ENCODE data around the gene PIANP. TPM values are rescaled to one million over a fixed set of nuclear protein-coding genes. Genes with fewer than 3 reads are reported as not detected.

Gene PIANP
- total RNA-seq, 1 experiment from 2014 or later = 0.13 TPM

DNA sequence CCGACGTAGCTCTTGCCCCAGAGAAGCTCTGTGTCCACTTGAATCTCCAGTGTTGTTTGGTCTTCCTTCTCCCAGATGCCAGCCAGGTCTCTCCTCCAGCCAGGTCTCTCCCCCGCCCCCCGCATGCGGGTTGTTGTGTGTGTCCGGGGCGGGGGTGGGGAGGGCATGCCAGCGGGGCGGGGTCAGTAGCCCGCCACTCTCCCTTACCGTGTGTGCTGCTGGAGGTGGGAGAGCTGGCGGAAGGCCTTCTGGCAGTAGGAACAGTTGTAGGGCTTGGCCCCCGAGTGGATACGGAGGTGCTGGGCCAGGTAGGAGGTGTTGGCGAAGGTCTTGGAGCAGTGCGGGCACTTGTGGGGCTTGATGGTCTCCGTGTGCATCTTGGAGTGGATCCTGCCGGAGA lies 28.5 kb downstream of the PIANP start:
- no peaks in the 10 kb centered on the region for H3K9me3 ChIP-seq (ENCODE audit: control insufficient read depth, insufficient read depth, low read depth, low read length)

GRCh38 chr12:6667559-6668210 lies 32.9 kb downstream of the PIANP start:
- H3K4me1 ChIP-seq (ENCODE audit: control insufficient read depth, insufficient read depth, low read length) = no peaks in the 10 kb centered on the region
- POLR2A ChIA-PET = no interaction called here
- no peak overlapping the region for H3K27ac ChIP-seq (ENCODE audit: low read length)
- DNase-seq (ENCODE audit: low read depth, low spot score) = no peak
- no TSS peak for BruUV-seq (replicated peaks)
- intact Hi-C loops (cut with micrococcal nuclease; ENCODE audit: unreplicated experiment) (no loop called here), in situ Hi-C loops (cut with HindIII; ENCODE audit: low pct_unique_long_range_greater_than_20kb, low sequenced_read_pairs) (no loop called here)
- peaks cover 21% of the 10 kb centered on the region for H3K36me3 ChIP-seq (ENCODE audit: control insufficient read depth, insufficient read depth, low read length)
- no peak for ATAC-seq
- H3K9me3 ChIP-seq (ENCODE audit: control insufficient read depth, insufficient read depth, low read depth, low read length) = no peaks in the 10 kb centered on the region
- TF ChIP-seq REST (IDR thresholded peaks at IDR 0.05; ENCODE audit: insufficient read depth in 1 of 2, low read depth in 2 of 2, low read length in 1 of 2) (no peak), SIN3A (IDR thresholded peaks at IDR 0.05; ENCODE audit: borderline replicate concordance, insufficient read depth, low read depth, low read length) (no peak)
- no peaks in the 10 kb centered on the region for H3K27me3 ChIP-seq (ENCODE audit: control insufficient read depth, insufficient read depth, low read length)
- H3K4me3 ChIP-seq (ENCODE audit: low read depth in 2 of 2, low read length in 2 of 2) = no peak overlapping the region
- CTCF ChIA-PET = no interaction called here

More for the DNA sequence above, 28.5 kb downstream of the PIANP start:
- ChIA-PET CTCF (no interaction called here), POLR2A (interaction anchor here (0.5 kb wide), 2 partner anchors 11 to 17 kb away, joined by 5 to 14 read pairs; partner anchors contain the start of gene ZNF384)
- in situ Hi-C loops (cut with HindIII; ENCODE audit: low pct_unique_long_range_greater_than_20kb, low sequenced_read_pairs) = no loop called here
- Histone ChIP-seq H3K36me3 (ENCODE audit: control insufficient read depth, insufficient read depth, low read length) (peaks cover 28% of the 10 kb centered on the region), H3K27ac (ENCODE audit: low read length) (no peak overlapping the region), H3K27me3 (ENCODE audit: control insufficient read depth, insufficient read depth, low read length) (no peaks in the 10 kb centered on the region), H3K4me1 (ENCODE audit: control insufficient read depth, insufficient read depth, low read length) (no peaks in the 10 kb centered on the region), H3K4me3 (ENCODE audit: low read depth in 2 of 2, low read length in 2 of 2) (no peak overlapping the region)
- TF ChIP-seq, protein P1, sequence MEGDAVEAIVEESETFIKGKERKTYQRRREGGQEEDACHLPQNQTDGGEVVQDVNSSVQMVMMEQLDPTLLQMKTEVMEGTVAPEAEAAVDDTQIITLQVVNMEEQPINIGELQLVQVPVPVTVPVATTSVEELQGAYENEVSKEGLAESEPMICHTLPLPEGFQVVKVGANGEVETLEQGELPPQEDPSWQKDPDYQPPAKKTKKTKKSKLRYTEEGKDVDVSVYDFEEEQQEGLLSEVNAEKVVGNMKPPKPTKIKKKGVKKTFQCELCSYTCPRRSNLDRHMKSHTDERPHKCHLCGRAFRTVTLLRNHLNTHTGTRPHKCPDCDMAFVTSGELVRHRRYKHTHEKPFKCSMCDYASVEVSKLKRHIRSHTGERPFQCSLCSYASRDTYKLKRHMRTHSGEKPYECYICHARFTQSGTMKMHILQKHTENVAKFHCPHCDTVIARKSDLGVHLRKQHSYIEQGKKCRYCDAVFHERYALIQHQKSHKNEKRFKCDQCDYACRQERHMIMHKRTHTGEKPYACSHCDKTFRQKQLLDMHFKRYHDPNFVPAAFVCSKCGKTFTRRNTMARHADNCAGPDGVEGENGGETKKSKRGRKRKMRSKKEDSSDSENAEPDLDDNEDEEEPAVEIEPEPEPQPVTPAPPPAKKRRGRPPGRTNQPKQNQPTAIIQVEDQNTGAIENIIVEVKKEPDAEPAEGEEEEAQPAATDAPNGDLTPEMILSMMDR (IDR thresholded peaks at IDR 0.05) = no peak
- no peak for TF ChIP-seq TCF7L2 (IDR thresholded peaks at IDR 0.05; ENCODE audit: low read depth, low read length)
- DNase-seq (ENCODE audit: low read depth, low spot score) = no peak
- intact Hi-C loops (cut with micrococcal nuclease; ENCODE audit: unreplicated experiment) = no loop called here
- BruUV-seq (replicated peaks) = no TSS peak
- ATAC-seq = no peak

GRCh38 chr12:6666211-6666610 lies 34.4 kb downstream of the PIANP start:
- no peak for DNase-seq (ENCODE audit: low read depth, low spot score)
- H3K36me3 ChIP-seq (ENCODE audit: control insufficient read depth, insufficient read depth, low read length) = peaks cover 19% of the 10 kb centered on the region
- no peaks in the 10 kb centered on the region for H3K9me3 ChIP-seq (ENCODE audit: control insufficient read depth, insufficient read depth, low read depth, low read length)
- no peak for TF ChIP-seq REST (IDR thresholded peaks at IDR 0.05; ENCODE audit: insufficient read depth in 1 of 2, low read depth in 2 of 2, low read length in 1 of 2)
- no peak for TF ChIP-seq POLR2AphosphoS5 (IDR thresholded peaks at IDR 0.05; ENCODE audit: low read depth, low read length)
- TF ChIP-seq TCF7L2 (IDR thresholded peaks at IDR 0.05; ENCODE audit: low read depth, low read length) = no peak
- no peak for TF ChIP-seq SIN3A (IDR thresholded peaks at IDR 0.05; ENCODE audit: borderline replicate concordance, insufficient read depth, low read depth, low read length)
- TF ChIP-seq, protein P1 (IDR thresholded peaks at IDR 0.05) = no peak
- no peak overlapping the region for H3K4me3 ChIP-seq (ENCODE audit: low read depth in 2 of 2, low read length in 2 of 2)
- BruUV-seq (replicated peaks) = no TSS peak
- CTCF ChIA-PET = no interaction called here
- H3K4me1 ChIP-seq (ENCODE audit: control insufficient read depth, insufficient read depth, low read length) = peaks cover 4% of the 10 kb centered on the region; the same call in 1 of the 2 replicates
- no peaks in the 10 kb centered on the region for H3K27me3 ChIP-seq (ENCODE audit: control insufficient read depth, insufficient read depth, low read length)
- POLR2A ChIA-PET = no interaction called here
- no peak overlapping the region for H3K27ac ChIP-seq (ENCODE audit: low read length)
- in situ Hi-C loops (cut with HindIII; ENCODE audit: low pct_unique_long_range_greater_than_20kb, low sequenced_read_pairs) = no loop called here
- intact Hi-C loops (cut with micrococcal nuclease; ENCODE audit: unreplicated experiment) = no loop called here
- ATAC-seq = no peak

All from Panc1 (cell line).